Stimulated activated CD8-positive, alpha-beta memory T cell treated with anti-CD3 and anti-CD28 coated beads, Interleukin-4, amount 100 ng/mL, for 24 hours (primary cell): Measurements from ENCODE around the gene TNS1.

Experiments
- DNase-seq: peaks from one replicate; pipeline ENCODE4 v3.0.0-alpha.2; 2020; ENCODE audit warnings: low read depth

The TNS1 gene

GRCh38 chr2:217868265-217868892, 134.4 kb downstream of the TNS1 start:
- DNase-seq, result no peak

- no peak for DNase-seq
Measured at GRCh38 chr2:217866457-217866856, 136.3 kb downstream of the TNS1 start.

- no peak for DNase-seq
Measured at GRCh38 chr2:217864963-217865772, 137.6 kb downstream of the TNS1 start.

- DNase-seq, result no peak
Measured at GRCh38 chr2:217863883-217864282, 138.9 kb downstream of the TNS1 start.

- DNase-seq, result no peak
Measured at GRCh38 chr2:217861334-217861877, 141.4 kb downstream of the TNS1 start.

- no peak for DNase-seq
Measured at GRCh38 chr2:217859926-217860325, 142.9 kb downstream of the TNS1 start.

- DNase-seq, result no peak
Measured at GRCh38 chr2:217858519-217859491, 144.0 kb downstream of the TNS1 start.

- no peak for DNase-seq
Measured at GRCh38 chr2:217857624-217858506, 144.9 kb downstream of the TNS1 start.

GRCh38 chr2:217856871-217857270, 145.9 kb downstream of the TNS1 start:
- DNase-seq, result no peak

- no peak for DNase-seq
Measured at GRCh38 chr2:217856159-217856558, 146.6 kb downstream of the TNS1 start.

- no peak for DNase-seq
Measured at GRCh38 chr2:217854684-217855420, 147.9 kb downstream of the TNS1 start.

GRCh38 chr2:217853961-217854360, 148.8 kb downstream of the TNS1 start:
- DNase-seq, result no peak

- no peak for DNase-seq
Measured at GRCh38 chr2:217853301-217853881, 149.4 kb downstream of the TNS1 start.

GRCh38 chr2:217852555-217853211, 150.1 kb downstream of the TNS1 start:
- no peak for DNase-seq

- no peak for DNase-seq
Measured at GRCh38 chr2:217851191-217852020, 151.4 kb downstream of the TNS1 start.

- no peak for DNase-seq
Measured at GRCh38 chr2:217849154-217849975, 153.4 kb downstream of the TNS1 start.

GRCh38 chr2:217848351-217848957, 154.3 kb downstream of the TNS1 start:
- no peak for DNase-seq
